SJCRH30 (cell line): ENCODE measurements around the gene VPS37C. TPM values are rescaled to one million over a fixed set of nuclear protein-coding genes. Genes with fewer than 3 reads are reported as not detected.

Source experiments
- DNase-seq, 2 experiments: peaks; one replicate each; pipeline ENCODE4 v3.0.0-alpha.2; 2015 to 2020
- H3K27ac ChIP-seq: fragments of 250-450 bp; sonication (Bioruptor Pico); 2 replicates; pipeline ENCODE4 v1.5.1; 2020; ENCODE audit warnings: mild to moderate bottlenecking, moderate library complexity
- H3K27me3 ChIP-seq: fragments of 250-450 bp; sonication (Bioruptor Pico); 2 replicates; pipeline ENCODE4 v1.5.1; 2020; ENCODE audit warnings: mild to moderate bottlenecking, moderate library complexity
- H3K36me3 ChIP-seq: fragments of 250-450 bp; sonication (Bioruptor Pico); 2 replicates; pipeline ENCODE4 v1.5.1; 2020; ENCODE audit warnings: mild to moderate bottlenecking, moderate library complexity
- H3K4me1 ChIP-seq: fragments of 250-450 bp; sonication (Bioruptor Pico); 2 replicates; pipeline ENCODE4 v1.5.1; 2020; ENCODE audit warnings: mild to moderate bottlenecking, moderate library complexity
- H3K4me3 ChIP-seq: fragments of 250-450 bp; sonication (Bioruptor Pico); 2 replicates; pipeline ENCODE4 v1.5.1; 2020; ENCODE audit warnings: mild to moderate bottlenecking, moderate library complexity
- H3K9me3 ChIP-seq: fragments of 250-450 bp; sonication (Bioruptor Pico); replicated peaks from 2 replicates; pipeline ENCODE4 v1.5.1; 2020; ENCODE audit warnings: mild to moderate bottlenecking, moderate library complexity
- total RNA-seq: library from RNA; depleted of rRNA; stranded (reverse); fragments of >200 nt; shearing (Covaris generic); gene quantifications from 2 replicates; pipeline ENCODE4 v1.2.3, GENCODE V29; 2014

The VPS37C gene
- total RNA-seq, 1 experiment from 2014 or later = 11.6 TPM

GRCh38 chr11:61124574-61125309, 36.5 kb downstream of the VPS37C start:
- DNase-seq = no peak
- H3K4me3 ChIP-seq = no peak overlapping the region
- no peaks in the 10 kb centered on the region for H3K9me3 ChIP-seq
- no peak overlapping the region for H3K27ac ChIP-seq
- peaks cover 19% of the 10 kb centered on the region for H3K4me1 ChIP-seq
- H3K27me3 ChIP-seq = no peaks in the 10 kb centered on the region
- no peaks in the 10 kb centered on the region for H3K36me3 ChIP-seq

DNA sequence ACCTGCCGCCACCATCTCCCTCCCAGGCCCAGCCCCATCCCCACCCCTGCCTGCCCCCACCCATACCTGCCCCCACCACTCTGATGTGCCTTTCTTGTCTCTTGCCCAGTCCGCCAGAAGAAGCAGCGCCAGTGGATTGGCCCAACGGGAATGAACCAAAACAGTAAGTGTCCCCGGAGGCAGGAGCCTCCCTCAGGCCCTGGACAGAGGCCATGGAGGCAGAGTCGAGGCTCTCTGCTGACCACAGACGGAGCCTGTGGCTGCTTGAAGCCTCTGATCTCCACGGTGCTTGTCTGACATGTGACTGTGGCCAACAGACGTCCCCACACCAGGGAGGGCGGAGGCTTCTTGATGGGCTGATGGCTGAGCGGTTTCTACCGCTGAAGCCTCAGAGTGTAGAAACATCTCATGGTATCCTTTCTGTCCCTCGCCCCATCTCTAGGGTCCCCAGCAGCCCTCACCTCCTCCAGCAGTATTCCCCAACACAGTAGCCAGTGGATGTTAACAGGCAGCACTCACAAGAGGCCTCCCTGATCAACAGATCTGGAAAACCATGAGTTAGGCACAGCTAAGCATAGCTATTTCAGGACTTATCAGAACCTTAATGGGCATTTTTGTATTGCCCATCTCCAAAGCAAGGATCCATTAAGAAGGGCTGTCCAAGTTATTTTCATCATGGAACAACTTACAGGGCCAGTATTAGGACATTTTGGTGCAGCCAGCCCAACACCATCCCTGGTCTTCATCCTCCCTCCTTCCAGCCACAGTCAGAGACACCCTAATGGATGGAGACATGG, 37.3 kb downstream of the VPS37C start:
- Histone ChIP-seq H3K4me1 (peaks cover 19% of the 10 kb centered on the region), H3K27ac (no peak overlapping the region), H3K27me3 (no peaks in the 10 kb centered on the region), H3K9me3 (no peaks in the 10 kb centered on the region), H3K4me3 (no peak overlapping the region), H3K36me3 (no peaks in the 10 kb centered on the region)
- DNase-seq = no peak

DNA sequence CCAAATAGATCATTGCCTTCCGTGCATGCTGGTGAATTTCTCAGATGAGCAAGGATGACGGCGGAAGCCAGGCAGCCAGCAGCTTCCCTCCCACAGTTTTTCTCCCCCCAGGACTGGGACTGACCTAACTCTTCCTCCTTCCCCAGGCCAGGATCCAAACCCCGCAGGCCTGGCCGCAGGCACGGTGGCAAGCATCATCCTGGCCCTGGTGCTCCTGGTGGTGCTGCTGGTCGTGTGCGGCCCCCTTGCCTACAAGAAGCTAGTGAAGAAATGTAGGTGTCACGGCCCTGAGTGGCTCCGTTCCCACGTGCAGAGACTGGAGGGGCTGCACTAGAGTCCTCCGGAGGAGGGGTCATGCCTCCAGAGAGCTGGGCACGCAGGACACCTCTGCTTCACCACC, 38.5 kb downstream of the VPS37C start:
- Histone ChIP-seq H3K9me3 (no peaks in the 10 kb centered on the region), H3K27me3 (no peaks in the 10 kb centered on the region), H3K27ac (no peak overlapping the region), H3K4me3 (no peak overlapping the region), H3K4me1 (peaks cover 19% of the 10 kb centered on the region), H3K36me3 (no peaks in the 10 kb centered on the region)
- no peak for DNase-seq

GRCh38 chr11:61121917-61122316, 39.3 kb downstream of the VPS37C start:
- H3K36me3 ChIP-seq = no peaks in the 10 kb centered on the region
- no peaks in the 10 kb centered on the region for H3K9me3 ChIP-seq
- no peak for DNase-seq
- peaks cover 19% of the 10 kb centered on the region for H3K4me1 ChIP-seq
- no peak overlapping the region for H3K27ac ChIP-seq
- H3K27me3 ChIP-seq = no peaks in the 10 kb centered on the region
- H3K4me3 ChIP-seq = no peak overlapping the region

- H3K9me3 ChIP-seq = no peaks in the 10 kb centered on the region
- H3K36me3 ChIP-seq = no peaks in the 10 kb centered on the region
- H3K4me1 ChIP-seq = peaks cover 19% of the 10 kb centered on the region
- H3K27me3 ChIP-seq = no peaks in the 10 kb centered on the region
- no peak overlapping the region for H3K4me3 ChIP-seq
- no peak overlapping the region for H3K27ac ChIP-seq
- DNase-seq = peak in 1 of 2 experiments; percentile 22
These were observed 39.9 kb downstream of the VPS37C start for GRCh38 chr11:61121192-61121831.

DNA sequence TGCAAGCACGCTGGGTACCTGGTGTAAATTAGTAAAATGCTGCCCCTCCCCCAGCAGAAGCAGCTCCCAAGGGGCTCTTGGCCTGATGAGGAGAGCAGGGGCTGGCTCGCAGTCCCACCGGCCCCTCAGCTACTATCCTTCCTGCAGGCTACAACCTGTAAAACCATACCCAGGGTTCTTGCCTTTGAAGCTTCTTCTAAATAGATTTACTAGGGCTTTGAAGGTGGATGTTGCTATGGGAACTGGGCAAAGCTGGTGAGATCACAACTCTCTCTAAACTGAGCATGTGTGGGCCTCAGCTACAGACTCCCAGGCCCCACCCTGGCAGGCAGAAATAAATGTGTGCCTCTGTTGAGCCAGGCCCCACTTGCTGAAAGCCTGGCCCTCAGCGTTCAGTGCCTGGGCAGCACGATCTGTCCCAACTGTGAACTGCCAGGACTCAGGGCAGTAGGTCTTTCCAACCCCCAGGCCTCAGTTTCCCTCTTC, 40.5 kb downstream of the VPS37C start:
- Histone ChIP-seq H3K4me3 (no peak overlapping the region), H3K4me1 (peaks cover 18% of the 10 kb centered on the region), H3K27me3 (no peaks in the 10 kb centered on the region), H3K36me3 (no peaks in the 10 kb centered on the region), H3K27ac (no peak overlapping the region), H3K9me3 (no peaks in the 10 kb centered on the region)
- DNase-seq = no peak

GRCh38 chr11:61120099-61120705, 41.0 kb downstream of the VPS37C start:
- H3K9me3 ChIP-seq = no peaks in the 10 kb centered on the region
- peaks cover 13% of the 10 kb centered on the region for H3K4me1 ChIP-seq
- no peak overlapping the region for H3K27ac ChIP-seq
- peak in 1 of 2 experiments; percentile 28 for DNase-seq
- H3K4me3 ChIP-seq = no peak overlapping the region
- no peaks in the 10 kb centered on the region for H3K36me3 ChIP-seq
- H3K27me3 ChIP-seq = no peaks in the 10 kb centered on the region

DNA sequence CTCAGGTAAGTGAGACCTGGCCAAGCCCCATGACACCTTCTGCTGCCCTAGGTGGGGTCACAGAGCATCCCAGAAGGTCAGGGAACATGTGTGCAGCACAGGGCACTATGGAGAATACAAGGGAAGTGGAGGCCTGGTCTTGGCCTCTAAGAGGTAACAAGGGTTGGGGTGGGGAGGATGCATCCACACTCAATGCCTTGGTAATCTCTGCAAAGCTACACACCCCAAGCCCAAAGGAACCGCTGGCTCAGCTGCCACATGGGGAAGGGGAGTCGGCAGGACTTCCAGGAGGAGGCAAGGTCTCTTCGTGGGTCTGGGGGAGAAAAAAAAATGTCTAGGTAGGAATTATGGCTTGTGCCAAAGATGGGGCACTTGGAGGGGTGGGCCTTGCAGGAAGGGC, 41.7 kb downstream of the VPS37C start:
- no peaks in the 10 kb centered on the region for H3K36me3 ChIP-seq
- DNase-seq = no peak
- peaks cover 6% of the 10 kb centered on the region; the same call in 1 of the 2 replicates for H3K4me1 ChIP-seq
- H3K4me3 ChIP-seq = no peak overlapping the region
- no peaks in the 10 kb centered on the region for H3K9me3 ChIP-seq
- no peak overlapping the region for H3K27ac ChIP-seq
- no peaks in the 10 kb centered on the region for H3K27me3 ChIP-seq

- no peak for DNase-seq
- peaks cover 5% of the 10 kb centered on the region; the same call in 1 of the 2 replicates for H3K4me1 ChIP-seq
These were observed 42.2 kb downstream of the VPS37C start for GRCh38 chr11:61119055-61119454.

DNA sequence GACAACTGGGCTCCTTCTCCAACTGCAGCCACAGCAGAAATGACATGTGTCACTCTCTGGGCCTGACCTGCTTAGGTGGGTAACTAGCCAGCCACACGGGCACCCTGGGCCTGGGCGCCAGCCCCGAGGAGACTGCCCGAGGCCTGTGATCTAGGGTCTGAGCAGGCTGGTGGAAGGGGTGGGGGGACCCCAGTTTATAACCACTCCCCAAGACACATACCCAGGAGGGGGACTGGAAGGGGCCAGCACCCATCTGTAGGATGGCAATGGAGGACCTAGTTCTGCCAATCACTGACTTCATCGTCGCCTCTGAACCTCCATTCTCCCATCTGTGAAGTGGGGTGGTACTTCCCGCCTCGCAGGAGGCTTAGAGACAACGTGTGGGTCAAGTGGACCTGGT, 42.8 kb downstream of the VPS37C start:
- H3K27me3 ChIP-seq = no peaks in the 10 kb centered on the region
- peaks cover 5% of the 10 kb centered on the region; the same call in 1 of the 2 replicates for H3K4me1 ChIP-seq
- no peak for DNase-seq
- no peaks in the 10 kb centered on the region for H3K9me3 ChIP-seq
- no peaks in the 10 kb centered on the region for H3K36me3 ChIP-seq
- H3K4me3 ChIP-seq = no peak overlapping the region
- H3K27ac ChIP-seq = no peak overlapping the region

More at GRCh38 chr11:61119055-61119454, 42.2 kb downstream of the VPS37C start:
- H3K36me3 ChIP-seq = no peaks in the 10 kb centered on the region
- no peak overlapping the region for H3K4me3 ChIP-seq
- H3K27ac ChIP-seq = no peak overlapping the region
- no peaks in the 10 kb centered on the region for H3K9me3 ChIP-seq
- no peaks in the 10 kb centered on the region for H3K27me3 ChIP-seq

GRCh38 chr11:61118004-61118403, 43.2 kb downstream of the VPS37C start:
- Histone ChIP-seq H3K27ac (no peak overlapping the region), H3K4me3 (no peak overlapping the region), H3K4me1 (peaks cover 5% of the 10 kb centered on the region; the same call in 1 of the 2 replicates), H3K9me3 (no peaks in the 10 kb centered on the region), H3K27me3 (no peaks in the 10 kb centered on the region), H3K36me3 (no peaks in the 10 kb centered on the region)
- no peak for DNase-seq

DNA sequence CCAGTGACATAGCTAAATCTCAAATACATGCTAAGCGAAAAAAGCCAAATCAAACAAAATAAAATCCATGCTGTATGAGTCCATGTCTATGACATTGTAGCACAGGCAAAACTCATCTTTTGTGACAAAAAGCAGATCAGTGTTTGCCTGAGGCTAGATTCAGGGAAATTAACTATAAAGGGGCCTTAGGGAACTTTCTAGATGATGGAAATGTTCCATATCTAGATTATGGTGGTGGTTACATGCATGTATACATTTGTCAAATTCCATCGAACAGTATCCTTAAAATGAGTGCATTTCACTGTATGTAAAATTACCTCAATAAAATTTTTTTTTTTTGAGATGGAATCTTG, 44.1 kb downstream of the VPS37C start:
- no peak overlapping the region for H3K27ac ChIP-seq
- H3K36me3 ChIP-seq = no peaks in the 10 kb centered on the region
- H3K4me1 ChIP-seq = peaks cover 5% of the 10 kb centered on the region; the same call in 1 of the 2 replicates
- H3K27me3 ChIP-seq = no peaks in the 10 kb centered on the region
- no peaks in the 10 kb centered on the region for H3K9me3 ChIP-seq
- no peak for DNase-seq
- no peak overlapping the region for H3K4me3 ChIP-seq

DNA sequence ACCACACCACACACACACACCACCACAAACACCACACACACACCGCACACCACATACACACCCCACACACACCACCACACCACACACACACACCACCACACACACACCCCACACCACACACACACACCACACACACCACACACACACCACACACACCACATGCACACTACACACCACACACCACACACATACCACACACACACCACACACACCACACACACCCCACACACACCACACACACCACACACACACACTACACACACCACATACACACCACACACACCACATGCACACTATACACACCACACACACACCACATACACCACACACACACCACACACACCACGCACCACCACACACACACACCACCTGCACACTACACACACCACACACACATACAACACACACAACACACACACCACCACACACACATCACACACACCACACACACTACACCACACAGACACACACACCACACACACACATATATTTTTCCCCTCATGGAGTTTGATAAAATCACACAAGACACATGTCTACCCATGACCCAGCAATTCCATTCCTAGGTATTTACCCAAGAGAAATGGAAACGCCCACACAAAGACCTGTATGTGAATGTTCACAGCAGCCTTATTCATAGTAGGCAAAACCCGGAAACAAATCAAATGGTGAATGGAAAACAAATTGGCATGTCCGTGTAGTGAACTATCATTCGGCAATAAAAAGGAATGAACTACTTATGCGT, 44.6 kb downstream of the VPS37C start:
- Histone ChIP-seq H3K9me3 (no peaks in the 10 kb centered on the region), H3K36me3 (no peaks in the 10 kb centered on the region), H3K4me1 (peaks cover 5% of the 10 kb centered on the region; the same call in 1 of the 2 replicates), H3K27ac (no peak overlapping the region), H3K27me3 (no peaks in the 10 kb centered on the region), H3K4me3 (no peak overlapping the region)
- DNase-seq = no peak
